Measurements from ENCODE around the gene SNRPN. TPM values are rescaled to one million over a fixed set of nuclear protein-coding genes. Genes with fewer than 3 reads are reported as not detected.
"Not testable (repeated sequence)": the region's sequence is repeated elsewhere in the genome, so short reads cannot be mapped to it uniquely, and the experiment has no call there.

The SNRPN gene
- total RNA-seq, 6 experiments from 2014 or later, result 21.7 to 37.7 (median 30.4) TPM

GRCh38 chr15:24966364-24967103 lies 11.7 kb downstream of the SNRPN start:
- peaks cover 0 to 6% (median 3%) of the 10 kb centered on the region in 4 donors for H3K36me3 ChIP-seq
- 52% methylated on average over 4 of the region's 4 CpGs for WGBS (ENCODE audit: insufficient coverage, low coverage, low lambda C conversion rate, missing lambda C conversion rate)
- intact Hi-C loops (cut with DNase I), result no loop called here
- ATAC-seq, result no peak
- H3K4me1 ChIP-seq, result no peaks in the 10 kb centered on the region
- no peaks in the 10 kb centered on the region for H3K27me3 ChIP-seq
- no peak for TF ChIP-seq POLR2A (IDR thresholded peaks at IDR 0.05)
- no peak for TF ChIP-seq CTCF (IDR thresholded peaks at IDR 0.05)
- no peaks in the 10 kb centered on the region for H3K9me3 ChIP-seq
- no peak overlapping the region for H3K4me3 ChIP-seq
- H3K27ac ChIP-seq, result no peak overlapping the region
- DNase-seq, result no peak

- WGBS (ENCODE audit: insufficient coverage, low coverage, low lambda C conversion rate, missing lambda C conversion rate), result 60% methylated on average over 3 of the region's 3 CpGs
- TF ChIP-seq POLR2A (IDR thresholded peaks at IDR 0.05), result no peak
- TF ChIP-seq CTCF (IDR thresholded peaks at IDR 0.05), result no peak
- no peak for ATAC-seq
These were observed 16.3 kb downstream of the SNRPN start for GRCh38 chr15:24971052-24971451.

GRCh38 chr15:24971772-24972171 lies 17.0 kb downstream of the SNRPN start:
- 60% methylated on average over 2 of the region's 8 CpGs for WGBS (ENCODE audit: insufficient coverage, low coverage, low lambda C conversion rate, missing lambda C conversion rate)
- H3K27ac ChIP-seq, result no peak overlapping the region
- DNase-seq, result no peak
- H3K27me3 ChIP-seq, result no peaks in the 10 kb centered on the region
- H3K36me3 ChIP-seq, result peaks cover 0 to 13% (median 7%) of the 10 kb centered on the region in 4 donors
- no peak for ATAC-seq
- H3K9me3 ChIP-seq, result no peaks in the 10 kb centered on the region
- H3K4me1 ChIP-seq, result no peaks in the 10 kb centered on the region
- TF ChIP-seq POLR2A (IDR thresholded peaks at IDR 0.05), result no peak
- TF ChIP-seq CTCF (IDR thresholded peaks at IDR 0.05), result no peak
- no peak overlapping the region for H3K4me3 ChIP-seq
- intact Hi-C loops (cut with DNase I), result no loop called here

More at GRCh38 chr15:24971052-24971451, 16.3 kb downstream of the SNRPN start:
- Histone ChIP-seq H3K4me3 (no peak overlapping the region), H3K27me3 (no peaks in the 10 kb centered on the region), H3K27ac (no peak overlapping the region), H3K4me1 (no peaks in the 10 kb centered on the region), H3K9me3 (no peaks in the 10 kb centered on the region), H3K36me3 (peaks cover 0 to 10% (median 5%) of the 10 kb centered on the region in 4 donors)
- DNase-seq, result no peak
- intact Hi-C loops (cut with DNase I), result no loop called here

GRCh38 chr15:24972707-24973106 lies 17.9 kb downstream of the SNRPN start:
- H3K27me3 ChIP-seq; H3K4me1 ChIP-seq; H3K9me3 ChIP-seq; H3K27ac ChIP-seq; ATAC-seq; intact Hi-C loops (cut with DNase I); DNase-seq; H3K4me3 ChIP-seq: not testable (repeated sequence)
- WGBS (ENCODE audit: insufficient coverage, low coverage, low lambda C conversion rate, missing lambda C conversion rate), result 75% methylated on average over 3 of the region's 5 CpGs
- peaks cover 0 to 18% (median 7%) of the 10 kb centered on the region in 4 donors for H3K36me3 ChIP-seq

GRCh38 chr15:24976932-24977331 lies 22.1 kb downstream of the SNRPN start:
- Histone ChIP-seq H3K4me1 (no peaks in the 10 kb centered on the region), H3K9me3 (no peaks in the 10 kb centered on the region), H3K27me3 (no peaks in the 10 kb centered on the region), H3K4me3 (no peak overlapping the region), H3K27ac (no peak overlapping the region), H3K36me3 (peaks cover 0 to 38% (median 9%) of the 10 kb centered on the region in 4 donors)
- intact Hi-C loops (cut with DNase I), result no loop called here
- TF ChIP-seq CTCF (IDR thresholded peaks at IDR 0.05) (no peak), POLR2A (IDR thresholded peaks at IDR 0.05) (no peak)
- WGBS (ENCODE audit: insufficient coverage, low coverage, low lambda C conversion rate, missing lambda C conversion rate), result 90% methylated on average over 3 of the region's 3 CpGs
- ATAC-seq (no peak), DNase-seq (no peak)

All from right lobe of liver (tissue), 6 donors.